Middle frontal gyrus (tissue), 1 donor: ENCODE data around the gene SPTBN5.

Experiments used
- DNase-seq: peaks from one replicate; pipeline ENCODE4 v3.0.0-alpha.2; 2015; ENCODE audit warnings: low spot score; ENCODE audit errors: extremely low spot score

SPTBN5 gene

GRCh38 chr15:41868321-41868720 is 25.5 kb downstream of the SPTBN5 start:
- no peak for DNase-seq

- DNase-seq = no peak
These were observed 26.8 kb downstream of the SPTBN5 start for GRCh38 chr15:41866872-41867579.

- no peak for DNase-seq
These were observed 27.6 kb downstream of the SPTBN5 start for GRCh38 chr15:41866263-41866703.

- no peak for DNase-seq
These were observed 28.3 kb downstream of the SPTBN5 start for GRCh38 chr15:41865490-41866055.

- DNase-seq = no peak
These were observed 31.2 kb downstream of the SPTBN5 start for GRCh38 chr15:41862515-41863116.

- DNase-seq = no peak
These were observed 32.0 kb downstream of the SPTBN5 start for GRCh38 chr15:41861736-41862356.

GRCh38 chr15:41860049-41860828 is 33.6 kb downstream of the SPTBN5 start:
- no peak for DNase-seq

- no peak for DNase-seq
These were observed 35.1 kb downstream of the SPTBN5 start for GRCh38 chr15:41858756-41859155.

- DNase-seq = no peak
These were observed 36.5 kb downstream of the SPTBN5 start for GRCh38 chr15:41857316-41857715.

GRCh38 chr15:41856716-41857115 is 37.1 kb downstream of the SPTBN5 start:
- DNase-seq = no peak

GRCh38 chr15:41856262-41856661 is 37.6 kb downstream of the SPTBN5 start:
- no peak for DNase-seq

- no peak for DNase-seq
These were observed 38.4 kb downstream of the SPTBN5 start for GRCh38 chr15:41855261-41855961.

- no peak for DNase-seq
These were observed 39.4 kb downstream of the SPTBN5 start for GRCh38 chr15:41854443-41854842.

- DNase-seq = no peak
These were observed 40.0 kb downstream of the SPTBN5 start for GRCh38 chr15:41853831-41854230.

- no peak for DNase-seq
These were observed 40.9 kb downstream of the SPTBN5 start for GRCh38 chr15:41852736-41853590.

GRCh38 chr15:41851755-41852370 is 42.0 kb downstream of the SPTBN5 start:
- DNase-seq = no peak

GRCh38 chr15:41851167-41851523 is 42.7 kb downstream of the SPTBN5 start:
- no peak for DNase-seq

- no peak for DNase-seq
These were observed 43.2 kb downstream of the SPTBN5 start for GRCh38 chr15:41850482-41851166.

GRCh38 chr15:41849861-41850260 is 44.0 kb downstream of the SPTBN5 start:
- no peak for DNase-seq
